ENCODE data around the gene SLC35E1. TPM values are rescaled to one million over a fixed set of nuclear protein-coding genes. Genes with fewer than 3 reads are reported as not detected.

SLC35E1 gene
- total RNA-seq, 1 experiment from 2014 or later, result 28.5 TPM

GRCh38 chr19:16509141-16510061, 62.8 kb downstream of the SLC35E1 start:
- Mint-ChIP-seq H3K9me3 (no peaks in the 10 kb centered on the region), H3K27ac (no peak overlapping the region), H3K4me1 (no peaks in the 10 kb centered on the region), H3K36me3 (peaks cover 11% of the 10 kb centered on the region), H3K27me3 (ENCODE audit: low read depth) (no peaks in the 10 kb centered on the region), H3K4me3 (no peak overlapping the region)
- TF ChIP-seq ZNF121 (CRISPR knock-in tag; IDR thresholded peaks at IDR 0.05) (0 out of 2 replicates have a peak, but pooled peaks have one; percentile 24), CDX4 (CRISPR knock-in tag; IDR thresholded peaks at IDR 0.05; ENCODE audit: borderline replicate concordance) (no peak)
- ATAC-seq, result no peak
- no peak for DNase-seq (ENCODE audit: low spot score)
- POLR2A ChIA-PET, result no interaction called here
- CTCF ChIA-PET, result interaction anchor here (1.3 kb wide), 1 partner anchor 126 kb away, joined by 3 read pairs; no protein-coding TSS in a partner anchor

GRCh38 chr19:16508546-16508945, 63.7 kb downstream of the SLC35E1 start:
- Mint-ChIP-seq H3K27ac (no peak overlapping the region), H3K27me3 (ENCODE audit: low read depth) (no peaks in the 10 kb centered on the region), H3K9me3 (no peaks in the 10 kb centered on the region), H3K36me3 (peaks cover 12% of the 10 kb centered on the region), H3K4me1 (no peaks in the 10 kb centered on the region), H3K4me3 (no peak overlapping the region)
- DNase-seq (ENCODE audit: low spot score) (no peak), ATAC-seq (no peak)
- POLR2A ChIA-PET, result no interaction called here
- CTCF ChIA-PET, result interaction anchor here (1.7 kb wide), 1 partner anchor 66 kb away, joined by 3 read pairs; no protein-coding TSS in a partner anchor
- no peak for TF ChIP-seq RORB (CRISPR knock-in tag; IDR thresholded peaks at IDR 0.05)
- TF ChIP-seq ZNF396 (CRISPR knock-in tag; IDR thresholded peaks at IDR 0.05; ENCODE audit: borderline replicate concordance), result no peak
- TF ChIP-seq CREM (CRISPR knock-in tag; IDR thresholded peaks at IDR 0.05), result no peak
- no peak for TF ChIP-seq GABPB1 (CRISPR knock-in tag; IDR thresholded peaks at IDR 0.05)
- no peak for TF ChIP-seq E2F5 (CRISPR knock-in tag; IDR thresholded peaks at IDR 0.05)
- TF ChIP-seq ZNF425 (CRISPR knock-in tag; conservative IDR thresholded peaks at IDR 0.05), result no peak
- no peak for TF ChIP-seq ATF2 (CRISPR knock-in tag; IDR thresholded peaks at IDR 0.05; ENCODE audit: borderline replicate concordance, low read depth)
- no peak for TF ChIP-seq ESRRA (CRISPR knock-in tag; IDR thresholded peaks at IDR 0.05; ENCODE audit: borderline replicate concordance)
- no peak for TF ChIP-seq PRRX2 (CRISPR knock-in tag; IDR thresholded peaks at IDR 0.05)
- TF ChIP-seq FOXP4 (CRISPR knock-in tag; IDR thresholded peaks at IDR 0.05), result no peak
- TF ChIP-seq E2F1 (CRISPR knock-in tag; IDR thresholded peaks at IDR 0.05), result no peak
- TF ChIP-seq TEAD1 (CRISPR knock-in tag; IDR thresholded peaks at IDR 0.05), result no peak
- no peak for TF ChIP-seq KAT7 (CRISPR knock-in tag; IDR thresholded peaks at IDR 0.05; ENCODE audit: borderline replicate concordance)
- TF ChIP-seq GRHL2 (CRISPR knock-in tag; IDR thresholded peaks at IDR 0.05; ENCODE audit: insufficient replicate concordance, severe bottlenecking), result no peak
- TF ChIP-seq PREB (CRISPR knock-in tag; IDR thresholded peaks at IDR 0.05; ENCODE audit: borderline replicate concordance), result no peak
- TF ChIP-seq ZNF263 (CRISPR knock-in tag; IDR thresholded peaks at IDR 0.05; ENCODE audit: low read depth), result no peak
- no peak for TF ChIP-seq JAZF1 (CRISPR knock-in tag; IDR thresholded peaks at IDR 0.05)
